ENCODE data around the gene SRD5A1.
"Not testable (repeated sequence)": the region's sequence is repeated elsewhere in the genome, so short reads cannot be mapped to it uniquely, and the experiment has no call there.

The SRD5A1 gene

DNA sequence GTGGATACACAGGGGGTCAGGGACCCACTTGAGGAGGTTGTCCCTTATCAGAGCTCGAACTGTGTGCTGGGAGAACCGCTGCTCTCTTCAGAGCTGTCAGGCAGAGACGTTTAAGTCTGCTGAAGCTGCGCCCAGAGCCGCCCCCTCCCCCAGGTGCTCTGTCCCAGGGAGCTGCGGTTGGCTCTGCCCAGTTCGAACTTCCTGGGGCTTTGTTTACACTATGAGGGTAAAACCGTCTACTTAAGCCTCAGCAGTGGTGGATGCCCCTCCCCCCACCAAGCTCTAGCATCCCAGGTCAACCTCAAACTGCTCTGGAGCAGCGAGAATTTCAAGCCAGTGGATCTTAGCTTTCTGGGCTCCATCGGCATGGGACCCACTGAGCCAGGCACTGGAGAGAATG lies 15.9 kb downstream of the SRD5A1 start:
- no peak for DNase-seq

DNA sequence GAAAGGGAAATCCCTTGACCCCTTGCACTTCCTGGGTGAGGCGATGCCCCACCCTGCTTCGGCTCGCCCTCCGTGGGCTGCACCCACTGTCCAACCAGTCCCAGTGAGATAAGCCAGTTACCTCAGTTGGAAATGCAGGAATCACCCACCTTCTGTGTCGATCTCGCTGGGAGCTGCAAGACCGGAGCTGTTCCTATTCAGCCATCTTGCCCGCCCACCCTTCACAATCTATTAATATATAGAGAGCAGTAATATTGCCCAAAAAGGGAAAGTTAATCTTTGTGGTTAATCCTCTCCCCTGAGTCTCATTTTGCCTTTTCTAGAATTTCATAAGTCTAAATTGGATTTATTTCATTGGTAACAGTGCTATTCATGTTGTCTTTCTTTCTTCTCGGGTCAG lies 16.4 kb downstream of the SRD5A1 start:
- DNase-seq, result no peak

DNA sequence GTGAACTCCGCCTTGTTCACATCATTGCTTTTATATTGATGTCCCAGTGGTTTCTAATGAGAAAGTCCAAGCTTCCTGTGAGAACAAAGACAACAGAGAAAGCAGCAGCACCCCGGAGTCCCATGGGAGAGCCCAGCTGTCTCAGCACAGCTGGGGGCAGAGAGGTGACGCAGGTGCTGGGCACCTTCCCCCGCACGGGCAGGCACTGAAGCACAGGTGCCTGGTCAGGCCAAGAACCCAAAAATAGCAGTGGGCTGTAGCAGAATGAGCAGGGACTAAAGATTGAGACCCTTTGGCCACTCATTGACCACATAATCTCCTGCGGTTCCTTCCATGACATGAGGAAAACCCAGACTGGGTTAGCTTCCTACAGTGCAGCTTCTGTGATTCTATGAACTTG lies 18.8 kb downstream of the SRD5A1 start:
- no peak for DNase-seq

DNA sequence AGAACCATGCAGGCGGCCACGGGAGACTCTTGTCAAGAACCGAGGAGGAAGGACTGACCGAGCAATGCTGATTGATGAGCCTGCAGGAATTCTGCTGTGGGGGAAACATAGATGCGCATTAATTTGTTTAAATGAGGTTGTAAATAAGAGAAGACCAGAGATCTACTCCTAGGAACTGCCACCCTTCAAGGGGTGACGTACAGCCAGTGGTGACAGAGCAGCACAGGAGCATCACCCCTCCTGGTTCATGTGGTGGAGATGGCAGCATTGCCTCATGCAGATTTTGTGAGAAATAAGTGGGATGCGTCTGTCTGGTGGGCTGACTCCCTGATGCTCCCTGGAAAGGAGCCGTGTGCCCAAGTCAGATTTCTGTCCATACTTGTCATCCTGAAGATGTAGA lies 22.2 kb downstream of the SRD5A1 start:
- DNase-seq, result no peak

DNA sequence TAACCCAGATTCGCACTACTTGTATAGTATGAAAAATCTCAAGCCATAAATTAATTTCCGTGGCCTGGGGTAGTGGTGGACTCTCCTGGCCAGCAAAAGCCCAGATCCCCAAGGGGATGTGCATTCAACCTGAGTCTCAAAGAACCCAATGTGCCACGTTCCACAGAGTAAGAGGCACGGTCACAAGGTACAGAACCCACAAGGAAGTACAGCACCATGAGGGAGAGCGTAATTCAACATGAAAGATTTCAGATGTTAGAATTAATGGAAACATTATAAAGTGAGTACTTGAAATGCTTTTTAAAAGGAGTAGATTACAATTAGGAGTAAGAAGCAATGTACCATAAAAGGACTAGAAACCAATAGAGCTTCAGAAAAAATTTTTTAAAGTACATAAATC lies 23.4 kb downstream of the SRD5A1 start:
- DNase-seq, result no peak

DNA sequence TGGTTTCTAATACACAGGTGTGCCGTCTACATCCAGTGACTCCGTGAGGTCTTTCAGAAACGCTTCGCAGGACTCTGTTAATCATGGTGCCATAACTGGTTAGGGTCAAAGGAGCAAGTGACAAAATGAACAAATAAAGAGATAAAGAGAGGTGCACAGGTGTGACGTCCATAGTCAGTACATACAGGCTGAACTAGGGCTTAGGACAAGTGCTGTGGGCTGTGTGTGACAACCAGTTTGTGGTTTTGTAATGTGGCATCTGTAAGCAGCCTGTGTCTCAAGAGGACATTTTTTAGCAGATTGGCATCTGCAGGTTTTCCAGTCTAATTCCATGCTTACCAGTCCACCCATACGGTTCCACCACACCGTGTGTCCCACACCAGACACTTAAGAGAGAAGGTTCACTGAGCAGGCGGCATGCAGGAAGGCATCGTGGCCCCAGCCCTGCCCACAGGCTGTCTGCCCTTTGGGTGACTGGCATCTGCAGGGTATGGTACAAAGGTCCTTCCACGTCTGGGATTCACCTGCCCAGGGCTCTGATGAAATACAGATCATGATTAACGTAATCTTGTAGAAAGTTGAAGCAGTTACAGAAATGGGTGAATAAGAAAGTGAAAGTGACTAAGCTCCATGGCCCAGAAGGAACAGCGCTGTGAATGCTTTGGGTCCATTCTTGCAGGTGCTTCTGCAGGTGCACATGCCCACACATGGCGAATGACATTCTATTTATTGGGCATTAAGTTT lies 26.9 kb downstream of the SRD5A1 start:
- DNase-seq, result no peak

DNA sequence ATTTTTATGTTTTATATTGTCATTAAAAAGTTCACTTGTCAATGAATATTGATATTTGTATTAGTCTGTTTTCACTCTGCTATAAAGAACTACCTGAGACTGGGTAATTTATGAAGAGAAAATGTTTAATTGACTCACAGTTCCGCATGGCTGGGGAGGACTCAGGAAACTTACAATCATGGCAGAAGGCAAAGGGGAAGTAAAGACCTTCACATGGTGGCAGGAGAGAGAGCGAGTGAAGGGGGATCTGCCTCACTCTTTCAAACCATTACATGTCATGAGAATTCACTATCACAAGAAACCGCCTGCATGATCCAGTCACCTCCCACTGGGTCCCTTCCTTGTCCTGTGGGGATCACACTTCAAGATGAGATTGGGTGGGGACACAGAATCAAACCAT lies 27.4 kb downstream of the SRD5A1 start:
- DNase-seq, result no peak

DNA sequence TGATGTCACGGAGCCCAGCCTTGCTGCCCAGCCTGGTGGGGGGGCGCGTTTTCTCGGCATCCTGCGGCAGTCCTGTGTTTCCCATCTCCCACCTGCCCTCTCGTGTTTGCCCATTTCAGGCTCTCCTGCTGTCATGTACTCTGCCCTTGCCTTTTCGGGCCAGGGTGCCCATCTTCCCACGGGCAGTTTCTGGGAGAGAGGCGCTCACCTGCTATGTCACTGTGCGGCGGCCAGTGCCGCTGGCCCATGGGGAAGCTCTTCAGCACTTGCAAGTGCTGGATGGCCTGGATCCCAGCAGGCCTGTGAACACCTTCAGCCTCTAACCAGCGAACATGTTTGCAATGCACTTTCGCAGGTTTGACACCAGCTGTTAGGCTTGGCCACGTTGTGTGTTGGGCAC lies 33.5 kb downstream of the SRD5A1 start:
- no peak for DNase-seq

DNA sequence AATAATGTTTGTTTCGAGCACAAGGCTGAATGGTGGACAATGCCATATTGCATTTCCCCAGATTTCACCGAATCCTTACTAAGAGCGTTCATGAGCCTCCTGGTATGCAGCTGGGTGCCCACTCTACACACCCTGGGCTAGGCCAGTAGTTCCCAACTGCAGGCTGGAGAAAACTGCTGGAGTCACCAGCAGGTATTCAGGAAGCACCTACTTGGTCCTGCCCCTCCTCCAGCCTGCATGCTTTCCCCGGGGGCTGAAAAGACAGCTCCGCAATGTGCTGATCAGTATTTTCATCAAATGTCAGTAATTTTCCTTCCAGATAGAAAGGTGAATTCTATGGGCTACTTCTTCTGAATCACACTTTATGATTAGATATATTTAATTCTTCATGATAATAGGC lies 34.4 kb downstream of the SRD5A1 start:
- DNase-seq, result no peak

DNA sequence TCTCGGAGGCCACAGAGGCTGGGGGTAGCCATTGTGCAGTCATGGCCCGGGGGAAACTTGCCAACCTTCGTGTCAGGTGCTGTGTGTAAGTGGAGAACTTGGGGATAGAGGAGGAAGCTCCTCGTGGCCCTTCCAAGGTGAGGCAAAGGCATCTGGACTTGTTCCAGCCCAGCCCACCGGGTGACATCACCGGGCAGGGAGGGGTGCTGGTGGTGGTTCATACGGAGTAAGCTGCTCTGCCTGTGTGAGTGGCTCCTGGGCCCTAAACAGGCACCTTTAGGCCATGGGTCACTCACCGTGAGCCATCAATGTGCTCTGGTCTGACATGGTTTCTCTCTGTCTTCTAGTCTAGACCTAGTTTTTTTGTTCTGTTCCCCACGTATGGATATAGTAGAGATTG lies 35.5 kb downstream of the SRD5A1 start:
- DNase-seq, result not testable (repeated sequence)

DNA sequence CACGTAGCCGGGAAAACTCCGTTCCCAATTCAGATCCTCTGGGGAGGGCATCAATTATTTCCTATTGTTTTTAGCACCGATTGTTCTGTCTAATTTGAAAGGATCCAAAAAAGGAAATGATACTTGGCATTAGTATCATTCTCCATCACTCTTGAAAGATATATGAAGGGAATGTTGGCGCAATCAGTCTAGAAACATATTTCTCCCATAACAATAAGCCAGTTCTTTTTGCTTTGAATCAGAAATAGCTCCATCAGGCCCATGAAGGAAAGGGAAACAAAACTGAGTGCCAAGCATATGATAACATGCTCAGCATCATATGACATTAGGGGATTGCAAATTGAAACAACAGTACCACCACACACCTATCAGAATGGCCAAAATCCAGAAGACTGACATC lies 39.8 kb downstream of the SRD5A1 start:
- no peak for DNase-seq

DNA sequence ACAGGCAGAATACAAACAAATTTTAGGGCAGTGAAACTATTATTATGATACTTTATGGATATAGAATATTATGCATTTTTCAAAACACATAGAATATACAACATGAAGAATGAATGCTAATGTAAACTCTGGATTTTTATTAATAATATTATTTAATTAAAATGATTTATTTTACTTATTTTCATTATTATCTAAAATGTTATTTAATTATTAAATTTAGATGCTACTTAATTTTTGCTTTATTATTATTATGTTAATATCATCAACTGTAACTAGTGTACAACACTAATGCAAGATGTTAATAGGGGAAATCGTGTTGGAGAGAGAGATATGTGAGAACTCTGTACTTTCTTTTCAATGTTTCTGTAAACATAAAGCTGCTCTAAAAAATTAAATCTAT lies 40.7 kb downstream of the SRD5A1 start:
- no peak for DNase-seq

DNA sequence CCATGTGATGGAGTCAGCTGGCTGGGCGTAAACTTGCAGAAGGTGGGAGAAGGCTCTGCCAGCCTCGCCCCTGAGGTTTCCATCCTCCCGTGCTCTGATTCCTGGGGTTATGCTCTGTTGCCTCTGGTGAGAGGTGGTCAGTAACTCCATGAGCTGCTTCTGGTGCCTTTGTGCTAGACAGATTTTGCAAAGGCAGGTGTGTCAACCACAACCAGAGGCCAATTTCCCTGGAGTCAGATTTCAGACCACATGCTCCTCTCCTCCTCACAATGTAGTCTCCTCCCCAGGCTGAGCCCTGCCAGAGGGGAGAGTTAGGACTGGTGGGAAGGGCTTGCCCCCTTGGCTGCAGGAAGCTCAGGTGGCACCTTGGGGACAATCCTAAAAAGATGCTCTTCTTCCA lies 41.2 kb downstream of the SRD5A1 start:
- no peak for DNase-seq

DNA sequence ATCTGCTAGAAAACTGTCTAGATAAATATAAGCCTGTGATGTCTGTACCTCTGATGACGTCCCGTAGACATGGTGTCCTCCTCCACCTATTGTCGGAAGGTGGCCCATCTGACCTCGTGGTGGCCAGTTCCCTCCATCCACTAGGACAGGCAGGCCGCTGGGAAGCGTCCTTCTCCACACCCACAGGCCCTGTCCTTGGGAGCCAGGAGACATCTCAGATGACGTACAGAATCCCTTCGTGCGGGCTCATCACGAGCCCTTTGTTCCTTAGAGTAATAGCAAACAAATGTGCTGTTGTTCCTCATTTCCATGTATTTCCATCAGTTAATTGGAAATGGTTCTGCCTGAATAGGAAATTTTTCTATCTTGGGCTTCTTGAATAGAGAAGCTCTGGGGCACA lies 41.6 kb downstream of the SRD5A1 start:
- DNase-seq, result no peak

DNA sequence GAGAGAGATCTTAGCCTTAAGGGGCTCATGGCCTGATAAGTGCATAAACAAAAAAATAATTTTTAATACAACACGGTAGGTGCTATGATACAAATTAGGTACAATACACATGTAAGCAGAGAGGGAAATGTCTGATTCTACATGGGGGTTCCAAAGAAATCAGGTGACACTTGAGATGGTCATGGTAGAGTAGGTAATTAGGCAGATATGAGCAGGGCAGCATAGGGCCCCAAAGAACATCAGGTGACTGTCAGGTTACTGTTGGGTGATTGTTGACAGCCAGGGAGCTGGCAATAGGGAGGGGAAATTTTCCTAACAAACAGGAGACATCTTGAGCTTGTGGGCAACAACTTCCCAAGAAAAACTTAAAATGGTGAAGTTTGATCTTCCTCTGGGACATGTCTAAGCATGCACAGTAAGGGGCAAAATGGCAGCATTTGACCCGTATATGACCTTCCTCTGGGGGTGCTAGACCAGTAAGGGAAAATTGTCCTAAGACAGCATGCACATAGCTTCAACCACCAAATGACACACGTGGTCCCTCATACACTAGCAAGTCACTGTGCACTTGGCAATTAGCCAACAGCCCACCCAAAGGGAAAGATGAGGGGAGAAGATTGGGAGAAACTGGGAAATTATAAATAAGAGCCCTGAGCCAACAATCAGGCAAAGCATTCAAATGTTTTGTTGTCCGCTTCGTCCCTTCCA lies 42.7 kb downstream of the SRD5A1 start:
- DNase-seq, result no peak

DNA sequence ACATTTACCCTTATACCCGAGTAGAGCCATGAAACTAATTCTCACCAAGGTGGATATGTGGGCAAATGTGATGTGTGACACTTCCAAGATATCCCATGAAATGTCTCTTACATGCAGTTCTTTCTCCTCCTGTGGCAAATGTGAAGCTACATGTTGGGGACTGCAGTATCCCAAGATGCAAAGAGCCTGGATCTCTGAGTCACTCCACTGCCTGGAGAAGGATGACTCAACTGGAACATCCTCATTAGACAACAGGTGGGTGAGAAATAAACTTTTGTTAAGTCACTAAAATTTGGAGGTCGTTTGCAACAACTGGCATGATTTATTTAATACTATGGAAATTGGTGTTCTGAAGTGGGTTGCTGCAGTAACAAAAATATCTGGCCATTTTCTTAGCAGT lies 43.5 kb downstream of the SRD5A1 start:
- DNase-seq, result no peak

DNA sequence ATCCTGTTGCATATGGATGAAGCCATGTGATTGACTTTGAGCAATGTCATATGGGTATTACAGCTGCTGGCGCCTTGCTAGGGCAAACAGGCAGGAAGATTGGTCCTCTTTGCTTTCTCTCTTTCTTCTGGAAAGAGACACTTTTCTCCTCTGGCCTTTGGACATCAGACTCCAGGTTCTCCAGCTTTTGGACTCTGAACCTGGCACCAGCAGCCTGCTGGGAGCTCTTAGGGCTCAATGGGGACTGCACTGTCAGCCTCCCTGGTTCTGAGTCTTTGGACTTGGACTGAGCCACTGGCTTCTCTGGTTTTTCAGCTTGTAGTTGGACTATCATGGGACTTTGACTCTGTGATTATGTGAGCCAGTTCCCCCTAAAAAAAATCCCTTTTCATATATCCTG lies 45.1 kb downstream of the SRD5A1 start:
- no peak for DNase-seq

DNA sequence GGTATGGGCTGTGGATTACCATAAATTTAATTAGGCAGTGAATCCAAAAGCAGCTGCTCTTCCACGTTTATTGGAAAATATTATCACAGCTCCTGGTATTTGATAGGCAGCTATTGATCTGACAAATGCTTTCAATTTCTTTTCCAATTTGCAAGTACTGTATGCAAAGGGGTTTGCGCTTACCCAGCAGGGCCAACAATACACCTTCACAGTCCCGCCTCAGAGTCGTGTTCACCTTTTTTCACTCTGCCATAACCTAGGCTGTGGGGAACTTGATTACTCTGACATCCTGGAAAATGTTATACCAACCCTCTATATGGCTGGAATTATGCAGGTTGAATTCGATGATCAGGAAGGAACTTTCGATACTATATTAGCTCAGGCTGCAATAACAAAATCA lies 47.7 kb downstream of the SRD5A1 start:
- DNase-seq, result no peak

DNA sequence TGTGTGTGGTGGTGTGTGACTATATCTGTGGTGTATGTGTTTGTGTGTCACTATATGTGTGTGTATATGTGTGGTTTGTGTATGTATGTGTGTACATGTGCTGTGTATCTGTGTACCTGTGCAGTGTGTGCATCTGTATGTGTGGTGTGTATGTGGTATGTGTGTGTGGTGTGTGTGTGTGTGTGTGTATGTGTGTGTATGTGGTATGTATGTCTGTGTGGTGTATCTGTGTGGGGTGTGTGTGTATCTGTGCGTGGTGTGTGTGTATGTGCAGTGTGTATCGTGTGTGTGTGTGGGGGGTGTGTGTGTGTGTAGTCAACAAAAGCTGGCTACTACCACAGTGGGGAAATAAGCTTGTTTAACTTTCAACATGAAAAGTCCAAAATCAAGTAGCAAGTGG lies 48.4 kb downstream of the SRD5A1 start:
- no peak for DNase-seq

DNA sequence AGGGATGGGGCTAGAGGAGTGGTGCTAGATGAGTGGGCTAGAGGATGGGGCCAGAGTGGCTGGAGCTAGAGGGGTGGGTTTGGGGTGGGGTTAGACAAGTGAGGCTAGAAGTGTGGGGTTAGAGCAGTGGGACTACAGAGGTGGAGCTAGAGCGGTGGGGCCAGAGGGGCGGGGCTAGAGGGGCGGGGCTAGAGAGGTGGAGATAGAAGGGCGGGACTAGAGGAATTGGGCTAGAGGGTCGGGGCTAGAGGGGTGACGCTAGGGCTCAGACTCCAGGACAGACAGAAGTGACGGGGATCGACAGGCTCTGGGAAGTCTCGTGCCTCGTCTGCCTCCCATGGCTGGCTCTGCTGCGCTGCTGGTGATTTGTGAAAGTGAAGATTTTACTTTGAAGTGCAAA lies 49.0 kb downstream of the SRD5A1 start:
- no peak for DNase-seq

DNA sequence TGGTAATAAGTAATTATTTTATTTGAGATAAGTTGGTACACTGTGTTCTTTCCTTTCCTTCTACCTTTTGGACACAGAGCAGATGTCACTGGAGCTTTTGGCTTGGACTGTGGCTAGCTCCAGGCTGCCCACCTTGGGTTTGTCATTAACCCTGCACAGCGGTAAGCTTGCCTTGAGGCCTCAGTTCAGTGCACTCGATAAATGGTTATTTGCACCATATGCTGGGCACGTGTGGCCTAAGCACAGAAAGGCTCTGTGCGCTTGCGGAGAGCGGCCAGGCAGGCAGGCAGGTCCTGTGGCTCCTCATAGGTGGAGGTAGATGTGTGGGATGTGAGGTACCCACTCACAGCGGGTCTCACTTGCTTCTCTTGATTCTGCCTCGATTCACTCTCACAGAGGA lies 50.0 kb downstream of the SRD5A1 start:
- no peak for DNase-seq

DNA sequence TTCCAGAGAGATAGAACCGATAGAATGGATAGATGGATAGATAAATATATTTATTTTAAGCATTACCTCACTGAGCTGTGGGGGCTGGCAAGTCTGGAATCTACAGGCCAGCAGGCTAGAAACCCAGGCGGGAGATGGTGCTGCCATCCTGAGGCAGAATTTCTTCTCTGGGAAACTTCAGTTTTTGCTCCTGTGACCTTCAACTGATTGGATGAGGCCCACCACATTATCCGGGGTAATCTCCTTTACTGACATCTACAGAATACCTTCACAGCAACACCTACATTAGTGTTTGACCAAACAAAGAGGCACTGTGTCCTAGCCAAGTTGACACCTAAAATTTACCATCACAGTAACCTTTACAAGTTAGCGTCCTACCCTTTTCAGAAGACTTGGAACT lies 50.8 kb downstream of the SRD5A1 start:
- DNase-seq, result no peak

DNA sequence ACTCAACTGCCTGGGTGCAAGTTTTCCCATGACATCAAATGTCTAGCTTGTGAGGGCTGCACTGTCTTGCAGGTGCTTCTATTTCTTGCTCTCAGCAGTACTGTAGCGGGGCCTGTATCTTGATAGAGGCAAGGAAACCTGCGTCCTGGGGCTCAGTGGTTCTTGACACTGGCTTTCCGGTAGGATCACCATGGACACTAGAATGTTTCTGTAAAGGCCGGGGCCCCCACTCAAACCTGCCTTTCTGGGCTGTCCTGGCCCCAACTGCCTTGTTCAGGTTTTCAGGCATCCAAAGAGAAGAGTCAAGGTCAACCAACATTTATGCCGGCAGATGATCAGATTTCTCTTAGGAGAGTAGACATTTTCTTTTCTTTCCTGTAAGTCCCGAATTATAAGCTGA lies 53.3 kb downstream of the SRD5A1 start:
- no peak for DNase-seq

DNA sequence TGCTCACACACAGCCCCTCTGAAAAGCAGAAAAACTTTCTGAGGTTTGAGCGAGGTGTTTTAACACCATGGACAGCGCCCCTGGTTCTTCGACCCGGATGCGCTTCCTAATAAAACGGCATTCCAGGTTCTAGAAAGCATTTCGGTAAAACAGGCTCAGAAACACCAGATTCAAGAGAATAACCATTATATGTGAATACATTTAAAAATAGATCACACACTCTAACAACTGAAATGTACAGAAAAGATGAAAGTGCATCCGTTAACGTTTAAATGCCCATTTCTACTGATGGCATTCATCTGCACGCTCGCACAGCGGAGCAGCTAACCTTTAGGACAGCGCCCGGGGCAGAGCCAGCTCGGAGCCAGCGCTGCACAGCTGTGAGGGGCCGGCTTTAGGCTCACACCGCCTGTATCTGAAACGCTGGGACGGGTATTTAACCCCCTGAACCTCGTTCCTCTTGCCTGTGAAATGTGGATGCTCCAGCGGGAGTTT lies 53.7 kb downstream of the SRD5A1 start:
- DNase-seq, result no peak

DNA sequence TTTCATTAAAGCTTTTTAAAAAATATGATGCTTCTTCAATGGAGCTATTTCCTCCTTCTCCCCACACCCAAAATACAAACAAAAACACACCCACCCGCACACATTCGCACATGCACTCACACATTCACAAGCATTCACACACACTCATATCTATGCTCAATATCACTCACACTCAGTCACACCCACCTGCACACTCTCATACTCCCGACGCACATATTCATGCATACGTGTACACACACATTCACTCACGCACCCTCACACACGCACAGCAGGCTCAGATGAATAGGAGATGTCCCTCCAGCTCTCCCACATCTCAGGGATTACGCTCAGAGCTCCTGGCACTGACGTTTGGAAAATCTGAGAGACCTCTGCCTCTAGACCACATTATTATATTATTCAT lies 54.3 kb downstream of the SRD5A1 start:
- no peak for DNase-seq

All from activated effector memory CD4-positive, alpha-beta T cell treated with anti-CD3 and anti-CD28 coated beads, Interleukin-2, amount 50 U/mL, for 16 hours (primary cell).